Cardiac muscle cell (in vitro differentiated cells and primary cell): ENCODE data around the gene ZFYVE28. TPM values are rescaled to one million over a fixed set of nuclear protein-coding genes. Genes with fewer than 3 reads are reported as not detected.

Experiments used
- DNase-seq, 2 donors: peaks; one replicate each; pipeline versions ENCODE4 v3.0.0 to v3.0.0-alpha.2; 2010 to 2017; ENCODE audit warnings: low read depth in 1 of 2, low spot score in 1 of 2
- H3K27ac ChIP-seq: fragments of 200-600 bp; sonication (generic); 2 replicates; pipeline ENCODE4 v1.5.1; 2016
- H3K27me3 ChIP-seq: fragments of 200-600 bp; sonication (generic); 2 replicates; pipeline ENCODE4 v1.6.0; 2016; ENCODE audit warnings: control low read depth
- H3K36me3 ChIP-seq: fragments of 200-600 bp; sonication (generic); 2 replicates; pipeline ENCODE4 v1.5.1; 2016; ENCODE audit warnings: control low read depth
- H3K4me1 ChIP-seq: fragments of 200-600 bp; sonication (generic); 2 replicates; pipeline ENCODE4 v1.8.1; 2017; ENCODE audit warnings: low read depth, mild to moderate bottlenecking, mixed run types
- H3K4me3 ChIP-seq: fragments of 200-600 bp; sonication (generic); 2 replicates; pipeline ENCODE4 v1.5.1; 2016; ENCODE audit warnings: mild to moderate bottlenecking
- H3K9me3 ChIP-seq: fragments of 200-600 bp; sonication (generic); 2 replicates; pipeline ENCODE4 v1.5.1; 2017; ENCODE audit warnings: low read depth, mild to moderate bottlenecking, control low read depth
- CTCF ChIP-seq: IDR thresholded peaks from 2 replicates; pipeline ENCODE4 v1.5.1; 2012; ENCODE audit warnings: low read depth, mild to moderate bottlenecking, low read length
- polyA plus RNA-seq: library from polyadenylated mRNA; unstranded; fragments of >200 nt; fragmentation: Nextera tagmentation; extraction: Ambion mirVana; gene quantifications from 2 replicates; pipeline ENCODE4 v1.2.1, GENCODE V29; 2016
- total RNA-seq: library from RNA; depleted of rRNA; stranded (reverse); fragments of >200 nt; gene quantifications from 2 replicates; pipeline ENCODE4 v1.2.3, GENCODE V29; 2016

Gene ZFYVE28
- total and polyA plus RNA-seq, 2 experiments from 2014 or later: 1.3 to 4.0 TPM

- no peak for TF ChIP-seq CTCF
- H3K36me3 ChIP-seq: no peaks in the 10 kb centered on the region
- H3K4me3 ChIP-seq: no peak overlapping the region
- no peaks in the 10 kb centered on the region for H3K27me3 ChIP-seq
- H3K27ac ChIP-seq: no peak overlapping the region
- no peak for DNase-seq
- no peaks in the 10 kb centered on the region for H3K9me3 ChIP-seq
- no peaks in the 10 kb centered on the region for H3K4me1 ChIP-seq
Measured at GRCh38 chr4:2437475-2438215, 19.2 kb upstream of the ZFYVE28 start.

- DNase-seq: no peak
- no peak overlapping the region for H3K4me3 ChIP-seq
- H3K36me3 ChIP-seq: no peaks in the 10 kb centered on the region
- no peaks in the 10 kb centered on the region for H3K4me1 ChIP-seq
- no peaks in the 10 kb centered on the region for H3K27me3 ChIP-seq
- no peaks in the 10 kb centered on the region for H3K9me3 ChIP-seq
- TF ChIP-seq CTCF: no peak
- H3K27ac ChIP-seq: no peak overlapping the region
Measured at GRCh38 chr4:2436761-2437474, 18.5 kb upstream of the ZFYVE28 start.

- TF ChIP-seq CTCF: peak; percentile 22
- no peaks in the 10 kb centered on the region for H3K4me1 ChIP-seq
- H3K9me3 ChIP-seq: no peaks in the 10 kb centered on the region
- H3K4me3 ChIP-seq: no peak overlapping the region
- no peaks in the 10 kb centered on the region for H3K27me3 ChIP-seq
- no peak overlapping the region for H3K27ac ChIP-seq
- no peaks in the 10 kb centered on the region for H3K36me3 ChIP-seq
- DNase-seq: no peak
Measured at GRCh38 chr4:2436301-2436700, 17.9 kb upstream of the ZFYVE28 start.

- no peaks in the 10 kb centered on the region for H3K9me3 ChIP-seq
- no peak for DNase-seq
- H3K36me3 ChIP-seq: no peaks in the 10 kb centered on the region
- no peak overlapping the region for H3K27ac ChIP-seq
- H3K4me1 ChIP-seq: no peaks in the 10 kb centered on the region
- no peaks in the 10 kb centered on the region for H3K27me3 ChIP-seq
- TF ChIP-seq CTCF: no peak
- no peak overlapping the region for H3K4me3 ChIP-seq
Measured at GRCh38 chr4:2434420-2434819, 16.0 kb upstream of the ZFYVE28 start.

GRCh38 chr4:2433609-2434350, 15.3 kb upstream of the ZFYVE28 start:
- H3K4me3 ChIP-seq: no peak overlapping the region
- H3K36me3 ChIP-seq: no peaks in the 10 kb centered on the region
- DNase-seq: no peak
- no peak for TF ChIP-seq CTCF
- H3K27me3 ChIP-seq: no peaks in the 10 kb centered on the region
- no peaks in the 10 kb centered on the region for H3K4me1 ChIP-seq
- no peak overlapping the region for H3K27ac ChIP-seq
- no peaks in the 10 kb centered on the region for H3K9me3 ChIP-seq
